Transverse colon (tissue), 3 donors: ENCODE data around the gene IGFBP6.

ENCODE experiments used
- CTCF ChIP-seq, 5 experiments: fragments of 200-600 bp in 3 of 5; fragments of 450-650 bp in 2 of 5; sonication (generic) in 3 of 5; IDR thresholded peaks; 1 replicate in 2 of 5; 2 replicates in 3 of 5; pipeline ENCODE4 v1.5.1; 2016 to 2017; ENCODE audit warnings: antibody characterized with exemption in 5 of 5, inconsistent platforms in 3 of 5, mild to moderate bottlenecking in 2 of 5, moderate library complexity in 1 of 5
- EP300 ChIP-seq: sonication (generic); formaldehyde crosslinking; IDR thresholded peaks from one replicate; pipeline ENCODE4 v1.6.1; 2017; ENCODE audit warnings: antibody characterized with exemption, low read depth

GRCh38 chr12:53151039-53151438 lies 53.6 kb downstream of the IGFBP6 start:
- no peak for TF ChIP-seq EP300
- no peak for TF ChIP-seq CTCF (IDR thresholded peaks at IDR 0.05)
